ENCODE results near the gene AGBL4.

- TF ChIP-seq POLR2A (IDR thresholded peaks at IDR 0.05) (no peak), CTCF (IDR thresholded peaks at IDR 0.05) (no peak)
Measured at GRCh38 chr1:48644190-48644900, 1379.4 kb downstream of the AGBL4 start.
